HCT116 (cell line): ENCODE data around the gene GTF2H3.

Experiments used
- CBX3 ChIP-seq: IDR thresholded peaks from 2 replicates; pipeline ENCODE4 v1.6.1; 2012; ENCODE audit warnings: low read depth
- CTCF ChIP-seq, 3 experiments: fragments of 200-600 bp in 1 of 3; sonication (generic) in 1 of 3; IDR thresholded peaks in 2 of 3; conservative IDR thresholded peaks in 1 of 3; 2 replicates each; pipeline ENCODE4 v1.5.1; 2012 to 2017; ENCODE audit warnings: low read depth in 2 of 3, low read length in 2 of 3, antibody characterized with exemption in 1 of 3, borderline replicate concordance in 1 of 3, control low read depth in 1 of 3, mild to moderate bottlenecking in 1 of 3, mixed read lengths in 1 of 3, mixed run types in 1 of 3, moderate library complexity in 1 of 3; ENCODE audit not compliant: insufficient read depth in 1 of 3
- POLR2A ChIP-seq: IDR thresholded peaks from 2 replicates; pipeline ENCODE4 v1.7.0; 2011; ENCODE audit warnings: borderline replicate concordance; ENCODE audit not compliant: insufficient read depth, insufficient read length; ENCODE audit errors: extremely low read depth
- POLR2AphosphoS5 ChIP-seq: IDR thresholded peaks from 2 replicates; pipeline ENCODE4 v1.6.1; 2011; ENCODE audit warnings: mild to moderate bottlenecking, low read depth, low read length, moderate library complexity
- SIN3A ChIP-seq: IDR thresholded peaks from 2 replicates; pipeline ENCODE4 v1.6.1; 2012; ENCODE audit warnings: low read depth
- SP1 ChIP-seq: IDR thresholded peaks from 2 replicates; pipeline ENCODE4 v1.6.1; 2012; ENCODE audit warnings: low read depth
- YY1 ChIP-seq: IDR thresholded peaks from 2 replicates; pipeline ENCODE4 v1.6.1; 2011; ENCODE audit warnings: low read length, low read depth, moderate library complexity, mild to moderate bottlenecking; ENCODE audit not compliant: insufficient replicate concordance; ENCODE audit errors: extremely low read depth
- ZNF274 ChIP-seq: fragments of 200-500 bp; sonication (Bioruptor generic); IDR thresholded peaks from 2 replicates; pipeline ENCODE4 v1.6.1; 2014; ENCODE audit warnings: mild to moderate bottlenecking, low read depth, low read length, inconsistent platforms
- TF ChIP-seq, protein P1 (sequence below): IDR thresholded peaks from 2 replicates; pipeline ENCODE4 v1.6.1; 2012; ENCODE audit warnings: low read depth
- TF ChIP-seq, protein P2 (sequence below): IDR thresholded peaks from 2 replicates; pipeline ENCODE4 v1.6.1; 2012

DNA sequence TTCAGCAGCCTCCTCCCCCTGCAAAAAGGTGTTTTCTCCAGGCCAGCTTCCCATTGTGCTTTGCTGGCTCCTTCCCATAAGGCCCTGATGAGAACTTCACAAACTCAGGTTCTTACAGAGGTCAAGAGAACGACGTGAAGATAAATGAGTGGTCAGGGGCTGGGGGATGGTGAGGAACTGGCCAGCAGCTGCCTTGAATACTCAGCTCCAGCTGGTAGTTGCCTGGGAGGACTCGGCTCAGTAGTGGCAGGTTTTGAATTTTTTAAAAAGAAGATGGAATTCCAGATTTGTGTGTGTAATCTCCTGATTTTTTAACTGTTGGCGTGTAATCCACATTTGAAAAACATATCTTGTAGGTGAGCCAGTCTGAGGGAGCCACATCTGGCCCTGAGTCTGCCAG is 25.9 kb upstream of the GTF2H3 start:
- no peak for TF ChIP-seq CTCF (IDR thresholded peaks at IDR 0.05 in 2 of 3, conservative IDR thresholded peaks at IDR 0.05 in 1 of 3; ENCODE audit: borderline replicate concordance in 1 of 3, insufficient read depth in 1 of 3, low read depth in 2 of 3, low read length in 2 of 3)
- no peak for TF ChIP-seq YY1
- TF ChIP-seq SP1: no peak
- TF ChIP-seq ZNF274: no peak
- TF ChIP-seq POLR2A: no peak
- no peak for TF ChIP-seq SIN3A
- TF ChIP-seq, protein P1, sequence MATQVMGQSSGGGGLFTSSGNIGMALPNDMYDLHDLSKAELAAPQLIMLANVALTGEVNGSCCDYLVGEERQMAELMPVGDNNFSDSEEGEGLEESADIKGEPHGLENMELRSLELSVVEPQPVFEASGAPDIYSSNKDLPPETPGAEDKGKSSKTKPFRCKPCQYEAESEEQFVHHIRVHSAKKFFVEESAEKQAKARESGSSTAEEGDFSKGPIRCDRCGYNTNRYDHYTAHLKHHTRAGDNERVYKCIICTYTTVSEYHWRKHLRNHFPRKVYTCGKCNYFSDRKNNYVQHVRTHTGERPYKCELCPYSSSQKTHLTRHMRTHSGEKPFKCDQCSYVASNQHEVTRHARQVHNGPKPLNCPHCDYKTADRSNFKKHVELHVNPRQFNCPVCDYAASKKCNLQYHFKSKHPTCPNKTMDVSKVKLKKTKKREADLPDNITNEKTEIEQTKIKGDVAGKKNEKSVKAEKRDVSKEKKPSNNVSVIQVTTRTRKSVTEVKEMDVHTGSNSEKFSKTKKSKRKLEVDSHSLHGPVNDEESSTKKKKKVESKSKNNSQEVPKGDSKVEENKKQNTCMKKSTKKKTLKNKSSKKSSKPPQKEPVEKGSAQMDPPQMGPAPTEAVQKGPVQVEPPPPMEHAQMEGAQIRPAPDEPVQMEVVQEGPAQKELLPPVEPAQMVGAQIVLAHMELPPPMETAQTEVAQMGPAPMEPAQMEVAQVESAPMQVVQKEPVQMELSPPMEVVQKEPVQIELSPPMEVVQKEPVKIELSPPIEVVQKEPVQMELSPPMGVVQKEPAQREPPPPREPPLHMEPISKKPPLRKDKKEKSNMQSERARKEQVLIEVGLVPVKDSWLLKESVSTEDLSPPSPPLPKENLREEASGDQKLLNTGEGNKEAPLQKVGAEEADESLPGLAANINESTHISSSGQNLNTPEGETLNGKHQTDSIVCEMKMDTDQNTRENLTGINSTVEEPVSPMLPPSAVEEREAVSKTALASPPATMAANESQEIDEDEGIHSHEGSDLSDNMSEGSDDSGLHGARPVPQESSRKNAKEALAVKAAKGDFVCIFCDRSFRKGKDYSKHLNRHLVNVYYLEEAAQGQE: no peak
- TF ChIP-seq POLR2AphosphoS5: no peak
- TF ChIP-seq CBX3: no peak
- TF ChIP-seq, protein P2, sequence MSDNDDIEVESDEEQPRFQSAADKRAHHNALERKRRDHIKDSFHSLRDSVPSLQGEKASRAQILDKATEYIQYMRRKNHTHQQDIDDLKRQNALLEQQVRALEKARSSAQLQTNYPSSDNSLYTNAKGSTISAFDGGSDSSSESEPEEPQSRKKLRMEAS: no peak
